Smooth muscle cell (in vitro differentiated cells): ENCODE measurements around the gene ADAR. TPM values are rescaled to one million over a fixed set of nuclear protein-coding genes. Genes with fewer than 3 reads are reported as not detected.
"Not testable (repeated sequence)": the region's sequence is repeated elsewhere in the genome, so short reads cannot be mapped to it uniquely, and the experiment has no call there.

Experiments
- DNase-seq: peaks from one replicate; lab custom pipeline; 2025; ENCODE audit not compliant: unreplicated experiment; lab: John Stamatoyannopoulos, UW
- H2AFZ ChIP-seq: fragments of 200-600 bp; sonication (generic); 2 replicates; pipeline ENCODE4 v1.6.0; 2016; ENCODE audit warnings: antibody characterized with exemption, low read depth, mild to moderate bottlenecking
- H3F3A ChIP-seq: fragments of 200-600 bp; sonication (generic); 2 replicates; pipeline ENCODE4 v1.6.0; 2017; ENCODE audit warnings: antibody characterized with exemption, low read depth
- H3K27ac ChIP-seq: fragments of 200-600 bp; sonication (generic); 2 replicates; pipeline ENCODE4 v1.5.1; 2016; ENCODE audit warnings: low read depth, mild to moderate bottlenecking
- H3K27me3 ChIP-seq: fragments of 200-600 bp; sonication (generic); 2 replicates; pipeline ENCODE4 v1.6.1; 2016; ENCODE audit warnings: low read depth, mild to moderate bottlenecking
- H3K36me3 ChIP-seq: fragments of 200-600 bp; sonication (generic); 2 replicates; pipeline ENCODE4 v1.5.1; 2016; ENCODE audit warnings: low read depth
- H3K4me1 ChIP-seq: fragments of 200-600 bp; sonication (generic); 2 replicates; pipeline ENCODE4 v1.5.1; 2016; ENCODE audit warnings: low read depth
- H3K4me2 ChIP-seq: fragments of 200-600 bp; sonication (generic); 2 replicates; pipeline ENCODE4 v1.6.0; 2016; ENCODE audit warnings: mild to moderate bottlenecking
- H3K4me3 ChIP-seq: fragments of 200-600 bp; sonication (generic); 2 replicates; pipeline ENCODE4 v1.5.1; 2016; ENCODE audit warnings: mild to moderate bottlenecking
- H3K79me2 ChIP-seq: fragments of 200-600 bp; sonication (generic); 2 replicates; pipeline ENCODE4 v1.6.0; 2016; ENCODE audit warnings: low read depth, mild to moderate bottlenecking
- H3K9ac ChIP-seq: fragments of 200-600 bp; sonication (generic); 2 replicates; pipeline ENCODE4 v1.6.0; 2016; ENCODE audit warnings: low read depth
- H3K9me3 ChIP-seq: fragments of 200-600 bp; sonication (generic); replicated peaks from 2 replicates; pipeline ENCODE4 v1.5.1; 2016; ENCODE audit warnings: low read depth
- H4K20me1 ChIP-seq: fragments of 200-600 bp; sonication (generic); 2 replicates; pipeline ENCODE4 v1.6.0; 2016; ENCODE audit warnings: low read depth
- WGBS: methylation state at CpG from one replicate; pipeline ENCODE4 v1.1.7; 2016; ENCODE audit warnings: low lambda C conversion rate; 5-methylcytosine and 5-hydroxymethylcytosine counted together
- polyA plus RNA-seq: library from polyadenylated mRNA; unstranded; fragments of >200 nt; fragmentation: Nextera tagmentation; extraction: Ambion mirVana; gene quantifications from 2 replicates; pipeline ENCODE4 v1.2.1, GENCODE V29; 2016
- total RNA-seq: library from RNA; depleted of rRNA; stranded (reverse); fragments of >200 nt; gene quantifications from 2 replicates; pipeline ENCODE4 v1.2.3, GENCODE V29; 2014
- TF ChIP-seq, protein P1 (sequence below): fragments of 200-600 bp; sonication (generic); IDR thresholded peaks from 2 replicates; pipeline ENCODE4 v1.5.1; 2017; ENCODE audit warnings: borderline replicate concordance, mild to moderate bottlenecking, antibody characterized with exemption; ENCODE audit not compliant: insufficient read depth, poor library complexity, severe bottlenecking

Gene ADAR
- 80.6 and 87.5 TPM in 2 replicates for total RNA-seq
- 39.1 and 44.6 TPM in 2 replicates for polyA plus RNA-seq

DNA sequence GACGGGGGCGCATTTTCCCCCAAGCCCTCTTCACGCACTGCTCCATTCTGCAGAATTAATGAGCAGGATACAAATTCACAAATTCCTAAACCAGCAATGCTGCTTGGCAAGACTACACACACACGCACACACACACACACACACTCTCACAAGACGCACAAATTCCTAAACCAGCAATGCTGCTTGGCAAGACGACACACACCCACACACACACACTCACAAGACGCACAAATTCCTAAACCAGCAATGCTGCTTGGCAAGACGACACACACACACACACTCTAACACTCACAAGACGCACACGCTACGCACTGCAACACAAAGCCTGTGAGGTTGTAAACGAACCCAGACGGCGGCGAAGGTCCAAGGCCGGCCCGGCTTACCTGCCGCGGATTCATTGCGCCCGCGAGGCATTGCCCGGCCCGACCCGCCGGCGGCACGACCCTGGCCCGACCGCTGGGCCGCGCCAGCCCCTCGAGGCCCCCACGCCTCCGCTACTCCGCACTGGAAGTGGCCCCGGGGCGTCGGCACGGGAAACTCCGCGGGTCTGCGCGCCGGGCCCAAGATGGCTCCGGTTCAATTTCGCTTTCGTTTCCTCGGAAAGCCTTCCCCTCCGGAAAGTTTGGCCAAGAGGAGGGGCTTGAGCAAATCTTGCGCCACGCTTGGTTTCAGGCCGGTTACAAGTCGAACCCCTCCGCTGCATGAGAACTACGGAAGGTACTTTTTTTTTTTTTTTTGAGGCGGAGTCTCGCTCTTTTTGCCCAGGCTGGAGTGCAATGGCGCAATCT is at the start of gene ADAR:
Gene ADAR (minus strand): TSS at position 578 of the 788 bp plus-strand sequence. CDS start 180 bp downstream, at position 398.
- peak within 1 kb of the TSS; percentile 28 for H2AFZ ChIP-seq
- peak within 1 kb of the TSS; percentile 97 for H3K4me3 ChIP-seq
- WGBS: 1% methylated on average over 59 of the region's 59 CpGs
- TF ChIP-seq, protein P1, sequence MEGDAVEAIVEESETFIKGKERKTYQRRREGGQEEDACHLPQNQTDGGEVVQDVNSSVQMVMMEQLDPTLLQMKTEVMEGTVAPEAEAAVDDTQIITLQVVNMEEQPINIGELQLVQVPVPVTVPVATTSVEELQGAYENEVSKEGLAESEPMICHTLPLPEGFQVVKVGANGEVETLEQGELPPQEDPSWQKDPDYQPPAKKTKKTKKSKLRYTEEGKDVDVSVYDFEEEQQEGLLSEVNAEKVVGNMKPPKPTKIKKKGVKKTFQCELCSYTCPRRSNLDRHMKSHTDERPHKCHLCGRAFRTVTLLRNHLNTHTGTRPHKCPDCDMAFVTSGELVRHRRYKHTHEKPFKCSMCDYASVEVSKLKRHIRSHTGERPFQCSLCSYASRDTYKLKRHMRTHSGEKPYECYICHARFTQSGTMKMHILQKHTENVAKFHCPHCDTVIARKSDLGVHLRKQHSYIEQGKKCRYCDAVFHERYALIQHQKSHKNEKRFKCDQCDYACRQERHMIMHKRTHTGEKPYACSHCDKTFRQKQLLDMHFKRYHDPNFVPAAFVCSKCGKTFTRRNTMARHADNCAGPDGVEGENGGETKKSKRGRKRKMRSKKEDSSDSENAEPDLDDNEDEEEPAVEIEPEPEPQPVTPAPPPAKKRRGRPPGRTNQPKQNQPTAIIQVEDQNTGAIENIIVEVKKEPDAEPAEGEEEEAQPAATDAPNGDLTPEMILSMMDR: no peak
- no peaks in the 10 kb centered on the region for H3K36me3 ChIP-seq
- H3F3A ChIP-seq: peaks cover 5% of the 10 kb centered on the region
- H3K9me3 ChIP-seq: no peaks in the 10 kb centered on the region
- H4K20me1 ChIP-seq: peaks cover 82% of the 10 kb centered on the region
- H3K27ac ChIP-seq: peak within 1 kb of the TSS; percentile 95
- peaks cover 18% of the 10 kb centered on the region for H3K4me1 ChIP-seq
- H3K27me3 ChIP-seq: no peaks in the 10 kb centered on the region
- peak; percentile 49 for DNase-seq
- peaks cover 65% of the 10 kb centered on the region for H3K79me2 ChIP-seq
- H3K9ac ChIP-seq: peak within 1 kb of the TSS; percentile 99
- H3K4me2 ChIP-seq: peak within 1 kb of the TSS; percentile 88

GRCh38 chr1:154657556-154657955 is 49.6 kb upstream of the ADAR start:
- no peak for DNase-seq
- 79% methylated on average over 2 of the region's 2 CpGs for WGBS
- H3F3A ChIP-seq: no peaks in the 10 kb centered on the region
- peaks cover 21% of the 10 kb centered on the region for H3K27me3 ChIP-seq
- no peaks in the 10 kb centered on the region for H3K9me3 ChIP-seq
- no peak overlapping the region for H2AFZ ChIP-seq
- H4K20me1 ChIP-seq: no peaks in the 10 kb centered on the region
- no peak overlapping the region for H3K4me2 ChIP-seq
- TF ChIP-seq, protein P1: no peak
- H3K4me1 ChIP-seq: no peaks in the 10 kb centered on the region
- H3K27ac ChIP-seq: no peak overlapping the region
- no peaks in the 10 kb centered on the region for H3K79me2 ChIP-seq
- no peak overlapping the region for H3K4me3 ChIP-seq
- no peak overlapping the region for H3K9ac ChIP-seq
- no peaks in the 10 kb centered on the region for H3K36me3 ChIP-seq

GRCh38 chr1:154652893-154653292 is 44.9 kb upstream of the ADAR start:
- TF ChIP-seq, protein P1: no peak

DNA sequence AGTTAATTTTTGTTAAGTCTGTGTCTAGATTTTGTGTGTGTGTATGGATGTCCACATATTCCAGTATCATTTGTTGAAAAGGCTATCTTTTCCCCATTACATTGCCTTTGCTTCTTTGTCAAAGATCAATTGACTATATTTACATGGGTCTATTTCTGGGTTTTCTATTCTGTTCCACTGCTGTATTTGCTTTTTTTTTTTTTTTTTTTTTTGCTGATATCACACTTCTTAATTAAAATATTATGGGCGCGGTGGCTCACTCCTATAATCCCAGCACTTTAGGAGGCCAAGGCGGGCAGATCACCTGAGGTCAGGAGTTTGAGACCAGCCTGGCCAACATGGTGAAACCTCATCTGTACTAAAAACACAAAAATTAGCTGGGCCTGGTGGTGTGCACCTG is 36.7 kb upstream of the ADAR start:
- H3K9me3 ChIP-seq, H3K27me3 ChIP-seq, H4K20me1 ChIP-seq, H3K9ac ChIP-seq, H3K79me2 ChIP-seq, H3K4me1 ChIP-seq, H3K27ac ChIP-seq, DNase-seq, H3K4me2 ChIP-seq, H2AFZ ChIP-seq, H3K4me3 ChIP-seq, H3K36me3 ChIP-seq, H3F3A ChIP-seq: not testable (repeated sequence)
- WGBS: 94% methylated on average over 3 of the region's 3 CpGs

More at GRCh38 chr1:154652893-154653292, 44.9 kb upstream of the ADAR start:
- H4K20me1 ChIP-seq: no peaks in the 10 kb centered on the region
- H3K9ac ChIP-seq: no peak overlapping the region
- H3K79me2 ChIP-seq: no peaks in the 10 kb centered on the region
- H3K36me3 ChIP-seq: no peaks in the 10 kb centered on the region
- peaks cover 13% of the 10 kb centered on the region for H3K27me3 ChIP-seq
- no peaks in the 10 kb centered on the region for H3K4me1 ChIP-seq
- H3K4me2 ChIP-seq: no peak overlapping the region
- no peak overlapping the region for H3K27ac ChIP-seq
- H3F3A ChIP-seq: no peaks in the 10 kb centered on the region
- H2AFZ ChIP-seq: no peak overlapping the region
- H3K9me3 ChIP-seq: no peaks in the 10 kb centered on the region
- DNase-seq: no peak
- no peak overlapping the region for H3K4me3 ChIP-seq
